HEK293T (cell line): ENCODE data around the gene RASA3.

Experiments
- BHLHE40 ChIP-seq: fragments of 450-650 bp; IDR thresholded peaks from 2 replicates; pipeline ENCODE4 v1.6.1; 2016; ENCODE audit warnings: mild to moderate bottlenecking, moderate library complexity, borderline replicate concordance
- CTBP1 ChIP-seq: fragments of 450-650 bp; IDR thresholded peaks from 2 replicates; pipeline ENCODE4 v1.6.1; 2016; ENCODE audit warnings: borderline replicate concordance
- ELF4 ChIP-seq: fragments of 450-650 bp; IDR thresholded peaks from 2 replicates; pipeline ENCODE4 v1.6.1; 2017; ENCODE audit warnings: antibody characterized with exemption
- FOXA1 ChIP-seq: fragments of 450-650 bp; IDR thresholded peaks from 2 replicates; pipeline ENCODE4 v1.6.1; 2016; ENCODE audit warnings: mild to moderate bottlenecking
- FOXK2 ChIP-seq: fragments of 450-650 bp; IDR thresholded peaks from 2 replicates; pipeline ENCODE4 v1.6.1; 2016; ENCODE audit warnings: mild to moderate bottlenecking
- FOXM1 ChIP-seq: fragments of 450-650 bp; IDR thresholded peaks from 2 replicates; pipeline ENCODE4 v1.6.1; 2017; ENCODE audit warnings: mild to moderate bottlenecking, borderline replicate concordance
- HDGF ChIP-seq: fragments of 450-650 bp; IDR thresholded peaks from 2 replicates; pipeline ENCODE4 v1.6.1; 2017; ENCODE audit warnings: antibody characterized with exemption, borderline replicate concordance
- L3MBTL2 ChIP-seq: fragments of 450-650 bp; conservative IDR thresholded peaks from 2 replicates; pipeline ENCODE4 v1.6.1; 2016; ENCODE audit warnings: mild to moderate bottlenecking
- SP1 ChIP-seq: fragments of 450-650 bp; IDR thresholded peaks from 2 replicates; pipeline ENCODE4 v1.6.1; 2017
- SUZ12 ChIP-seq: fragments of 450-650 bp; IDR thresholded peaks from 2 replicates; pipeline ENCODE4 v1.6.1; 2016; ENCODE audit warnings: mild to moderate bottlenecking
- TARDBP ChIP-seq: fragments of 450-650 bp; IDR thresholded peaks from 2 replicates; pipeline ENCODE4 v1.6.1; 2016

- TF ChIP-seq SUZ12 (no peak), FOXK2 (no peak), FOXM1 (no peak), L3MBTL2 (no peak), ELF4 (no peak), CTBP1 (no peak), BHLHE40 (no peak), FOXA1 (no peak), HDGF (no peak), SP1 (no peak), TARDBP (no peak)
These were observed 164.5 kb downstream of the RASA3 start for GRCh38 chr13:113967729-113968462.
